HL-60 (cell line): ENCODE data around the gene RAD51.

ENCODE experiments used
- DNase-seq, 2 experiments: peaks; one replicate each; pipeline ENCODE4 v3.0.0-alpha.2; 2010 to 2020; ENCODE audit warnings: low read depth in 1 of 2, low spot score in 1 of 2
- H3K27ac ChIP-seq: fragments of 250-450 bp; sonication (Bioruptor Pico); replicated peaks from 2 replicates; pipeline ENCODE4 v1.5.1; 2020; ENCODE audit warnings: mild to moderate bottlenecking, moderate library complexity
- H3K27me3 ChIP-seq: fragments of 250-450 bp; sonication (Bioruptor Pico); 2 replicates; pipeline ENCODE4 v1.5.1; 2021; ENCODE audit warnings: mild to moderate bottlenecking, moderate library complexity; ENCODE audit not compliant: insufficient read depth, poor library complexity, severe bottlenecking
- H3K4me3 ChIP-seq: replicated peaks from 2 replicates; pipeline ENCODE4 v1.5.1; 2011; ENCODE audit warnings: mild to moderate bottlenecking, control low read depth, low read length; ENCODE audit not compliant: insufficient read depth
- CTCF ChIP-seq: IDR thresholded peaks from one replicate; pipeline ENCODE4 v1.5.1; 2011; ENCODE audit warnings: low read length, control low read depth, inconsistent platforms; ENCODE audit not compliant: insufficient read depth
- GABPA ChIP-seq: IDR thresholded peaks from 2 replicates; pipeline ENCODE4 v1.6.1; 2012; ENCODE audit warnings: low read depth
- POLR2AphosphoS5 ChIP-seq: IDR thresholded peaks from 2 replicates; pipeline ENCODE4 v1.6.1; 2012; ENCODE audit warnings: low read depth
- REST ChIP-seq: IDR thresholded peaks from 2 replicates; pipeline ENCODE4 v1.6.1; 2012; ENCODE audit warnings: low read depth; ENCODE audit not compliant: insufficient replicate concordance
- SPI1 ChIP-seq: IDR thresholded peaks from 2 replicates; pipeline ENCODE4 v1.6.1; 2012; ENCODE audit warnings: low read depth, mild to moderate bottlenecking, borderline replicate concordance

RAD51 gene

GRCh38 chr15:40750885-40751284, 55.9 kb downstream of the RAD51 start:
- DNase-seq = no peak
- H3K4me3 ChIP-seq = no peak overlapping the region
- H3K27ac ChIP-seq = no peak overlapping the region
- H3K27me3 ChIP-seq = no peaks in the 10 kb centered on the region
- TF ChIP-seq POLR2AphosphoS5 (no peak), GABPA (no peak), SPI1 (no peak)

GRCh38 chr15:40751745-40752144, 56.8 kb downstream of the RAD51 start:
- DNase-seq = no peak
- H3K27me3 ChIP-seq = no peaks in the 10 kb centered on the region
- H3K27ac ChIP-seq = no peak overlapping the region
- H3K4me3 ChIP-seq = no peak overlapping the region
- TF ChIP-seq REST (no peak), POLR2AphosphoS5 (no peak), CTCF (no peak), GABPA (no peak), SPI1 (no peak)

- H3K4me3 ChIP-seq = peak overlapping the region; percentile 100
- H3K27me3 ChIP-seq = no peaks in the 10 kb centered on the region
- TF ChIP-seq SPI1 (no peak), POLR2AphosphoS5 (no peak), CTCF (no peak), REST (no peak), GABPA (no peak)
- H3K27ac ChIP-seq = peak overlapping the region; percentile 94
- DNase-seq = peak in 1 of 2 experiments; percentile 17
Measured at GRCh38 chr15:40754574-40754882, 59.6 kb downstream of the RAD51 start.

GRCh38 chr15:40754883-40755811, 60.2 kb downstream of the RAD51 start, which contains the start of gene RMDN3:
Gene RMDN3 (minus strand): TSS chr15:40755254. CDS start chr15:40754783, 471 bp downstream.
- peak; percentile 61 for TF ChIP-seq REST
- TF ChIP-seq SPI1 = no peak
- TF ChIP-seq CTCF = no peak
- no peak for TF ChIP-seq GABPA
- TF ChIP-seq POLR2AphosphoS5 = peak; percentile 94
- H3K4me3 ChIP-seq = peak within 1 kb of the TSS; percentile 100
- DNase-seq = peak; percentile 86 to 93
- peak within 1 kb of the TSS; percentile 94 for H3K27ac ChIP-seq
- no peaks in the 10 kb centered on the region for H3K27me3 ChIP-seq
